IPS-11a (cell line): ENCODE data around the gene PCSK7.
"Not testable (repeated sequence)": the region's sequence is repeated elsewhere in the genome, so short reads cannot be mapped to it uniquely, and the experiment has no call there.

Experiments
- H3K4me3 ChIP-seq: one replicate; pipeline ENCODE4 v1.5.1; 2013; ENCODE audit warnings: low read depth, low read length, control low read depth

Gene PCSK7

GRCh38 chr11:117231842-117232091, at the start of gene PCSK7:
Gene PCSK7, minus strand, starts transcription at chr11:117232073. Its CDS starts 2,229 bp downstream, at chr11:117229844.
- H3K4me3 ChIP-seq: peak within 1 kb of the TSS; percentile 89

- no peak overlapping the region for H3K4me3 ChIP-seq
Measured at GRCh38 chr11:117281159-117281558, 49.3 kb upstream of the PCSK7 start.

- no peak overlapping the region for H3K4me3 ChIP-seq
Measured at GRCh38 chr11:117279711-117280376, 48.0 kb upstream of the PCSK7 start.

DNA sequence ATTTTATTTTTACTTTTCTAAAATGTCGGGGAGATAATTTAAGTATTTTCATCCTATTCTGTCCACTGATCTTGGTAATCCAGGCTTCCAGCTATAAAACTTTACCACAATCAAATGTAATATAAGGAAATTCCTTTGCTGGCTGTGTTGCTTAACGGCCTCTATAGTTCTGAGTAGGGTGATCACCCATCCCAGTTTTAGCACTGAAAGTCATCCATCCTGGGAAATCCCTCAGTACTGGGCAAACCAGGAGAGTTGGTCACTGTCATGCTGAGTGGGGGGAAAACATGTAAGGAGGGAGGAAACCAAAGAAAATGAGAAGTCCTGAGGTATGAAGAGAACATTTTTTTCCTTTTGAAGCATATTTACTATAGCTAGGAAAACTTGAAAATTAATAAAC, 46.5 kb upstream of the PCSK7 start:
- no peak overlapping the region for H3K4me3 ChIP-seq

DNA sequence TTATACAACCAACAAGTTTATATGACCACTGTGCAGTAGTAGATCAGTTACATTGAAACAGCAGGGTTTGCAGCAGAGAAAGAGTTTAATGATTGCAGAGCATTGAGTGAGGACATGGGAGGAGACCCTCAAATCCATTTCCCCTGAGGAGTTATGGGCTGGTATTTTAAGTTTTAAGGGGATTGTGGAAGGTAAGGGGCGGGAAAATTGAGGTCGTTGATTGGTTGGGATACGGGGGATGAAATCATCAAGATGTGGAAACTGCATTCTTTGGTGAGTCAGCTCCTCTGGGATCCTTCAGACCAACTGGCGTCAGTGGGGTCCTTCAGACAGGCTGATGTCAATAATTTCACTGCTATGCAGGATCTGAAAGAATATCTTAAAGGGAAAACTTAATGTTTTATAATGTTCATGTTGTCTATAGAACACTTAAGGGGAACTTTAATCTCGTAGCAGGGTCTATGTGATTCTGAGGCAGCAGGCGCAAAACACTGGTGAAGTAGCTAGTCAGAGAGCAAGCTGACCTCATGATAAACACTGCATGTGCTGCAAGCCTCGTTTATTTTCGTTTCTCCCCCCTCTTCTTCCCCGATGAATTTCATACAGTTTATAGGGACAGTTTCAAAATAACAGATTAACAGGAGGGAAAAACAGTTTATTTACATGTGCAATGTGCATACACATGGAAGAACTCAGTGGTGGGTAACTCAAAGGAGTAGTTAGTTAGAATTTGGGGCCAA, 41.8 kb upstream of the PCSK7 start:
- no peak overlapping the region for H3K4me3 ChIP-seq

GRCh38 chr11:117272175-117272574, 40.3 kb upstream of the PCSK7 start:
- not testable (repeated sequence) for H3K4me3 ChIP-seq

GRCh38 chr11:117271208-117271607, 39.3 kb upstream of the PCSK7 start:
- no peak overlapping the region for H3K4me3 ChIP-seq

GRCh38 chr11:117269856-117270255, 38.0 kb upstream of the PCSK7 start:
- no peak overlapping the region for H3K4me3 ChIP-seq

- H3K4me3 ChIP-seq: no peak overlapping the region
Measured at GRCh38 chr11:117265745-117266144, 33.9 kb upstream of the PCSK7 start.

GRCh38 chr11:117264624-117265323, 32.9 kb upstream of the PCSK7 start:
- not testable (repeated sequence) for H3K4me3 ChIP-seq

DNA sequence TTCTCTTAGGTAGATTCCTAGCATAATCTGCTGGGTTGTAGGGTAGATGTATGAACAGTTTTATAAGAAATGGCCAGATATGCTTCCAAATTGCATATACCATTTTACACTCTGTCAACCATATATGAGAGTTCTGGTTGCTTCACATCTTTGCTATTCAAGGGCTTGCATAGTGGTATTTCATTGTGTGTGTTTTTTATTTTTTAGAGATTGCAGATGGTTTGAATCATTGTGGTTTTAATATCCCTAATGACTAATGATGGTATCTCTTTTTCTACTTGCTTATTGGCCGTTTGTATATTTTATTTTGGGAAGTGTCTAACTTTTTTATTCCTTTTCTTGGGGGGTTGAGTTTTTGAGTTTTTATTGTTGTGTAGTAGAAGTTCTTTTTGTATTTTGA, 27.5 kb upstream of the PCSK7 start:
- H3K4me3 ChIP-seq: no peak overlapping the region

DNA sequence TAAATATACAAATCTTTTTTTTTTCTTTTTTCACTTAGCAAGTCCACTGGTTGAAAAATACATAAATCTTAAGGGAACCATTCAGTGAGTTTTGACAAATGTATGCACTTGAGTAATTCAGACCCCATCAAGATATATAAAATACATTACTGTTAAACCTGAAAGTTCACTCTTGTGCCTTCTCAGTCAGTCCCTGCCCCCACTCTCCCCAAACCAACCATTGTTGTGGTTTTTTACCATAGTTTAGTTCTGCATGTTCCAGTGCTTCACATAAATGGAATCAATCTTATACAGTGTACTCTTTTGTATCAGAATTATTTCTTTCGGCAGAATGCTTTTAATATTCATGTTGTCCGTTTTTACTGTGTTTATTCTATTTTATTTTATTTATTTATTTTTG, 26.7 kb upstream of the PCSK7 start:
- no peak overlapping the region for H3K4me3 ChIP-seq

DNA sequence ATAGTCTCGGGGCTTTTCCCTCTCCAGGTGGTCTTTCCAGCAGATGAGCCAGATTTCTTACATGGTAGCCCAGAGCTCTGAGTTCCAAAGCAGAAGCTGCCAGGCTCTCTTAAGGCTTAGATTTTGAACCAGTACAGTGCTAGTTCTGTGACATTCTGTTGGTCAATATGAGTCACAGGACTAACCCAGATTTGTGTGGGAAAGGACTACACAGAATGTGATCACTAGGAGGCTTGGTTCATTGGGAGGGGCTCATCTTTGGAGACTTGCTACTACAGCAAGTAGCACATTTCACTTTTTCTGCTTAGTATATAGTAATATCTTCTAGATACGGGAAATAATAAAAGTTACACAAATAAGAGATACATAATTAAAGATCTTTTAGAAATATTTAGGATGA, 24.7 kb upstream of the PCSK7 start:
- H3K4me3 ChIP-seq: no peak overlapping the region

DNA sequence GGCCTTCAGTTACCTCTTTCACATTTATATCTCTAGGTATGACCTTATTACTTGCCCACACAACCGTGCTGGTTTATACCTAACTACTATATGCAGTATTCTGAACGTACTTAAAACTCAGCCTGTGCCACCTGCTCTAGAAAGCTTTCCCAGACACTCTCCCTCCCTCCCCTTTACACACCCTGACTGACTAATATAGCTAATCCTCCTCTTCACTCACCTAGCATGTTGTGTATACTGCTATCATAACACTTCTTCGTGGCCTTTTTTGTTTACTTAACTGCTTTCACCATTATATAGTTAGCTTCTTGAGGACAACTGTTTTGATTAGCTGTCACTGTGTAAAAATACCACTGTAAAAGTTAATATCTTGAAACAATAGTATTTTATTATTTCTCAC, 24.1 kb upstream of the PCSK7 start:
- H3K4me3 ChIP-seq: no peak overlapping the region

DNA sequence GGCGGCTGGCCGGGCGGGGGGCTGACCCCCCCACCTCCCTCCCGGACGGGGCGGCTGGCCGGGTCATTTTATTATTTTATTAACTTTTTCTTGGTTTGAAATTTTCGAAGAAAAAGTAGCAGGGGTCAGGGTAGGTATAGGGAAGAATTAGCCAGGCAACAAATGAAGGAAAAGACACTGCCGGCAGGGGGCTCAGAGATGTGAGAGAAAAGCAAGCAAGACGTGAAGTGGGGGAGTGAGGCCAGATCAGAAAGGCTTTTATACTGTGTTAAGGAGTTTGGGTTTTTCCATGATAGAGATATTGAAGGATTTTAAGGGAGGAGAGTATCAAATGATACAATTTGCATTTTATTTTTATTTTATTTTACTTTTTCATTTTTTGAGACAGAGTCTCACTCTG, 19.6 kb upstream of the PCSK7 start:
- no peak overlapping the region for H3K4me3 ChIP-seq

- H3K4me3 ChIP-seq: no peak overlapping the region
Measured at GRCh38 chr11:117249571-117249970, 17.7 kb upstream of the PCSK7 start.

- no peak overlapping the region for H3K4me3 ChIP-seq
Measured at GRCh38 chr11:117248341-117248740, 16.5 kb upstream of the PCSK7 start.

GRCh38 chr11:117239295-117239694, 7.4 kb upstream of the PCSK7 start:
- H3K4me3 ChIP-seq: no peak overlapping the region

- no peak overlapping the region for H3K4me3 ChIP-seq
Measured at GRCh38 chr11:117238221-117238620, 6.3 kb upstream of the PCSK7 start.

DNA sequence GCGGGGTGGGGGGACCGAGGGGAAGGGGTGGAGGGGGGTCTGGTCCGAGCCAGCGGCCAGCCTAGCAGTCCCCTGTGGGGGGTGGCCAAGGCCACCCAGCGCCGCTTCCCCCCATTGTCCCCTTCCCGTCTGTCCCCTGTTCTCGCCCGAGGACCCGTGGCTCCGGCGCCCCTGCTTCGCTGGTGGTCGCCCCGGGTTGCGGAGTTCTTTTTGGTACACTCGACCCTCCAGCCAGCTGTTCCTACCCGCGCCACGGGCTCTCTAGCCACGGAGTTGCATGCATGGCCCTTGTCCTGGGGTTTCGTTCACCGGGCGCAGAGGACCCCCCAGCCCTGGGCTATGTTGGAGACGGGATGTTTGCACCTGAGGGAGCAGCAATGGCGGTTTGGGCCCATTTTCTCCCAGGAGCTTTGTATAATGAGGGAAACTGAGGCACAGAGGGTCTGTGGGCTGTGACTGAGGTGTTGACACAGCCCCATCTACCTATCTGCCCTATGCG, 1.1 kb upstream of the PCSK7 start:
- peak overlapping the region; percentile 74 for H3K4me3 ChIP-seq

DNA sequence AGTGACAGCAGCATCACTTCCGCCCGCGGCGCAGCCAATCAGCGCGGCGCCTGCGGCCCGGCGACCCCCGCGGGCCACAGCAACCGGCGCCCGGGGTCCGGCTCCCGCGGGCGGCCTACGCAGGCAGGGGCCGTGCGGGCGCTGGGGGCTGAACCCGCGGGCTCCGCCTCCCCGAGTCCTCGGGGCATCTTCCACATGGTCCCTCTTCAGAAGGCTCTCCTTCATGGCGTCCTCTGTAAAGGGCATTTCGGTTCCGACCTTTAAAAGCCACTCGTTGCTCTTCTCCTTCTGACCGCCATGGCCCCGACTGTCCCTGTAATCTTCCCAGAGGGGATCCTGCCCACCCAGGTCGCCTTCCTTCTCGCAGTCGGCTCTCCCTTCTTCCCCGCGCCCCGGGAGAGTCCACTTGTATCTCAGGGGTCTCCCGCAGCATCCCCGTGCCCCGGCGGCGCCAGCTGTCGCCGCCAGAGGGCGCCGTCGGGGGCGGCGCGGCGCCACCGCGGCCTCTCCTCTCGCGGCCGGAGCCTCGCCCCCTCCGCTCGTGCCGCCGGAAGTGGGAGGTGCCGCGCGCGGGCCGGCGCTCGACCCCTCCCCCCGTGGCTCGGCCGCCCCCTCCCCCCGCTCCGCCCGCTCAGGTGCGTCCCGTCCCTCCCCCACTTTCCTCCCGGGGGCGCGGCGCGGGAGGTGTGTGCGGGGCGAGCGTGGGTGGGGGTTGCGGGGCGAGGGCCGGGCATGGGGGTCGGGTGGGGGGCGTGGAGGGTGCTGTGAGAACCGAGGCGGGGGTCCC, 412 bp upstream of the PCSK7 start, which contains the start of gene RNF214:
Gene RNF214 (plus strand): TSS at position 580 of the 787 bp plus-strand sequence. CDS start 1,602 bp downstream, outside the sequence.
- H3K4me3 ChIP-seq: peak within 1 kb of the TSS; percentile 89
